Fibroblast of skin of right quadriceps (primary cell): ENCODE data around the gene IBTK.
A peak's percentile ranks its signal among the peaks of the same experiment; 100 is the strongest.
"Not testable (repeated sequence)": the region's sequence is repeated elsewhere in the genome, so short reads cannot be mapped to it uniquely, and the experiment has no call there.

Experiments
- DNase-seq: peaks from one replicate; pipeline ENCODE4 v3.0.0-alpha.2; 2013

Gene IBTK

GRCh38 chr6:82247505-82248272 lies at the start of gene IBTK:
Gene IBTK, minus strand, starts transcription at chr6:82247744. Its CDS starts 7,258 bp downstream, at chr6:82240486.
- peak; percentile 92 for DNase-seq

GRCh38 chr6:82283771-82284410 lies 36.3 kb upstream of the IBTK start:
- DNase-seq = no peak

- DNase-seq = not testable (repeated sequence)
Observed at GRCh38 chr6:82281550-82281949, 34.0 kb upstream of the IBTK start.

GRCh38 chr6:82277686-82278085 lies 30.1 kb upstream of the IBTK start:
- DNase-seq = no peak

- DNase-seq = no peak
Observed at GRCh38 chr6:82275686-82276085, 28.1 kb upstream of the IBTK start.

GRCh38 chr6:82273295-82273694 lies 25.8 kb upstream of the IBTK start:
- DNase-seq = no peak

- peak; percentile 49 for DNase-seq
Observed at GRCh38 chr6:82270881-82271635, 23.5 kb upstream of the IBTK start.

GRCh38 chr6:82268301-82268846 lies 20.8 kb upstream of the IBTK start:
- DNase-seq = peak; percentile 37

- DNase-seq = no peak
Observed at GRCh38 chr6:82264824-82265223, 17.3 kb upstream of the IBTK start.

- no peak for DNase-seq
Observed at GRCh38 chr6:82264321-82264720, 16.8 kb upstream of the IBTK start.

- no peak for DNase-seq
Observed at GRCh38 chr6:82263916-82264315, 16.4 kb upstream of the IBTK start.

GRCh38 chr6:82260997-82261732 lies 13.6 kb upstream of the IBTK start:
- no peak for DNase-seq

- DNase-seq = no peak
Observed at GRCh38 chr6:82259389-82259788, 11.8 kb upstream of the IBTK start.

GRCh38 chr6:82257088-82257774 lies 9.7 kb upstream of the IBTK start:
- DNase-seq = no peak

- DNase-seq = not testable (repeated sequence)
Observed at GRCh38 chr6:82254722-82255121, 7.2 kb upstream of the IBTK start.

- DNase-seq = peak; percentile 43
Observed at GRCh38 chr6:82251942-82252341, 4.4 kb upstream of the IBTK start.

- DNase-seq = no peak
Observed at GRCh38 chr6:82249381-82250253, 2.1 kb upstream of the IBTK start.

GRCh38 chr6:82248273-82248735 lies 760 bp upstream of the IBTK start:
- DNase-seq = peak; percentile 45

- DNase-seq = peak; percentile 62
Observed at GRCh38 chr6:82246802-82247504, 591 bp downstream of the IBTK start.

- DNase-seq = no peak
Observed at GRCh38 chr6:82246370-82246769, 1.2 kb downstream of the IBTK start.
